NCI-H1105 (cell line): ENCODE data around the gene NECTIN4.
A peak's percentile ranks its signal among the peaks of the same experiment; 100 is the strongest.
"Not testable (repeated sequence)": the region's sequence is repeated elsewhere in the genome, so short reads cannot be mapped to it uniquely, and the experiment has no call there.

Source experiments
- DNase-seq: peaks from one replicate; lab custom pipeline; 2025; lab: John Stamatoyannopoulos, UW

Gene NECTIN4

DNA sequence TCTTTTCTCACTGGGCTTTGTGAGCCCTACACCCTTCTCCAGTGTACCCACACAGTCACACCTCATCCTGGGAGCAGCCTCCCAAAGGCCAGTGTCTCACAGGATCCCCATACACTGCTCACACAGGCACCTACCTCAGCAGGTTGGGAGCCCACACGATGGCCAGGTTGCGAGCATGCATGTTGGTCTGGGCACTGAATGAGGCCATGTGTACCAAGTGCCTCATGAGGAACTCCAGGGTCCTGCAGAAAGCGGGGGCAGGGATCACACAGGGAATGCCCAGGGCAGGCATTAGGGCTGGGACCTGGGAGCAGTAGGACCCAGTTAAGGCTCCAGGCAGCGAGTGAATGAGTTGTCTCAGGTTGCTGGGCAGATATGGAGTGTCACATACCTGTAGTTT lies 35.1 kb downstream of the NECTIN4 start:
- no peak for DNase-seq

GRCh38 chr1:161052899-161053298 lies 36.5 kb downstream of the NECTIN4 start:
- DNase-seq = no peak

GRCh38 chr1:161051219-161051618 lies 38.1 kb downstream of the NECTIN4 start:
- no peak for DNase-seq

DNA sequence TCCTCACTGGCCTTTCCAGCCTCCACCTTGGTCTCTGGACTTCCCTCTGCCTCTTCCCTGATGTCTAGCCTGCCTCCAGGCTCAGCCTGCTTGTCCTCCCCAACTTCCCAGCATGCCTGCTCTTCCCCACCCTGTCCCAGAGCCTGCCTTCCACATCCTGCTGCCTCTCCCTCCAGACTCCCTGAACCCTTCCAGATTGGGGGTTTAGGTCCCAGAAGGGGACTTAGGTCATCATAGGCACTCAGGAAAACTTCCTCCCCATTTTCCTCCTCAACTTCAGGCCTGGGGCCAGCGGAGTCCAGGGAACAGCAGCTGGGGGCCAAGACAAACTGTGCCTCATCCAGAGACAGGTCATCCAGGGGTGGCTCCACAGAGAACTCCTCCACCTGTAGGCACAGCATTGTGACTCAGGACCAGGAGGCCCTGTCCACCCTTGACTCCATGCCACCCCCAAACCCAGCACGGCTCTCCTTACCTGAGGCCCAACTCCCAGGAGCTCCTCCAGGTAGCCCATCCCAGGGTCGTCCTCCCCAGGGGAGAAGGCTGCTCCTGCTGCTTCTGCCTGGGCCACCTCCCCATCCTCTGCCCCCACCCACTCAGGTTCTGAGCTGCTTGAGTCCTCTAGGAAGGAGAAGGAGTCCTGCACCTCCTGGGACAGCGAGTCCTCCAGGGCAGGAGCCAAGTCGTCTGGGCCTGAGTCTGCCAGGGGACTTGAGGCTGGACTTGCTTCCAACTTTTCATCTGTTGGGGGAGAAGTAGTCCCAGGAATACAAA lies 40.2 kb downstream of the NECTIN4 start:
- DNase-seq = no peak

- DNase-seq = no peak
Observed at GRCh38 chr1:161047436-161048420, 41.6 kb downstream of the NECTIN4 start.

- no peak for DNase-seq
Observed at GRCh38 chr1:161046605-161047228, 42.6 kb downstream of the NECTIN4 start.

GRCh38 chr1:161045736-161046604 lies 43.4 kb downstream of the NECTIN4 start, which contains the start of gene USF1:
TSS of gene USF1 (minus strand) at chr1:161045977. CDS start at chr1:161043275, 2,702 bp downstream.
- DNase-seq = peak; percentile 92

GRCh38 chr1:161044908-161045735 lies 44.2 kb downstream of the NECTIN4 start:
- peak; percentile 8 for DNase-seq

GRCh38 chr1:161044535-161044907 lies 44.8 kb downstream of the NECTIN4 start:
- no peak for DNase-seq

DNA sequence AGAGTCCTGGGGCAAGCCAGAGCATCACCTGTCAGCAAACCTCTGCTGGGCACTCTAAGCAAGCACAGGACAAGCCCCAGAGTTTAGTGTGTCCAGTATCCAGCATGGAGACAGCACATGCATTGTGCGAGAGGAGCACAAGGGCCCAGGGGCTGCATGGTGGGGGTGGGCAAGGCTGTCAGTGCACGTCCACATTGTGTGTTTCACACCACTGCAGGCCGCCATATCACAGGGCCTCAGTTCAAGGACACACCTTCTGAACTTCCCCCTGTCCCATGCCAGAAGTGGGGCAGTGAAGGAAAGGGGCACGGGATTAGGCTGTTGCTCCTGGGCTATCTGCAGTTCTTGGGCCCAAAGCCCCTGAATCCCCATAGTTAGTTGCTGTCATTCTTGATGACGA lies 49.8 kb downstream of the NECTIN4 start:
- DNase-seq = no peak

DNA sequence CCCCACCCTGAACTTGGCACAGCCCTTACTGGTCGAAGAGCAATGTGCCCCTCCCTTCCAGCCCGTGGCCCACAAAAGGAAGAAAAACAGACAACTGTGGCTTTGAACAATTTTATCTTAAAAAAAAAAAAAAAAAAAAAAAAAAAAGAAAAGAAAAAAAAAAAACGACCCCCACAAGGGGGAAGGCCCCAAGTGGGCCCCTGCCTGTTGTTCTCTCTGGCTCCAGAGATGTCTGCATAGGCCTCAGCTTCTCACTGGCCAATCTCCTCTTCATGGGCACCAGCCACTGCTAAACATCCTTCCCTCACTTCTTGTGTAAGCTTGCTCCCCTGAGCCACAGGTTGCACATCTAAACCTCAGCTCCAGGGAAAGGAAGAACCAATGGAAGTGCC lies 50.2 kb downstream of the NECTIN4 start:
- no peak for DNase-seq

GRCh38 chr1:161038523-161039153 lies 50.7 kb downstream of the NECTIN4 start, which contains the start of gene TSTD1:
TSS of gene TSTD1 (minus strand) at chr1:161038964. CDS start at chr1:161038889, 75 bp downstream.
- peak; percentile 80 for DNase-seq

- peak; percentile 38 for DNase-seq
Observed at GRCh38 chr1:161037661-161038522, 51.5 kb downstream of the NECTIN4 start.

- DNase-seq = no peak
Observed at GRCh38 chr1:161033751-161034150, 55.6 kb downstream of the NECTIN4 start.

GRCh38 chr1:161032409-161032808 lies 56.9 kb downstream of the NECTIN4 start:
- no peak for DNase-seq

- no peak for DNase-seq
Observed at GRCh38 chr1:161031874-161032273, 57.5 kb downstream of the NECTIN4 start.

DNA sequence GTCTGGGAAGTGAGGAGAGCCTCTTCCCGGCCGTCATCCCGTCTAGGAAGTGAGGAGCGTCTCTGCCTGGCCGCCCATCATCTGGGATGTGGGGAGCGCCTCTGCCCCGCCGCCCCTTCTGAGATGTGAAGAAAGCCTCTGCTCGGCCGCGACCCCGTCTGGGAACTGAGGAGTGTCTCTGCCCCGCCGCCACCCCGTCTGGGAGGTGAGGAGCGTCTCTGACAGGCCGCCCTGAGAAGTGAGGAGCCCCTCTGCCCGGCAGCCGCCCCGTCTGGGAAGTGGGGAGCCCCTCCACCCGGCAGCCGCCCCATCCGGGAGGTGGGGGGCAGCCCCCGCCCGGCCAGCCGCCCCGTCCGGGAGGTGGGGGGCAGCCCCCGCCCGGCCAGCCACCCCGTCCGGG lies 59.9 kb downstream of the NECTIN4 start:
- not testable (repeated sequence) for DNase-seq

GRCh38 chr1:161026954-161027353 lies 62.4 kb downstream of the NECTIN4 start:
- not testable (repeated sequence) for DNase-seq

DNA sequence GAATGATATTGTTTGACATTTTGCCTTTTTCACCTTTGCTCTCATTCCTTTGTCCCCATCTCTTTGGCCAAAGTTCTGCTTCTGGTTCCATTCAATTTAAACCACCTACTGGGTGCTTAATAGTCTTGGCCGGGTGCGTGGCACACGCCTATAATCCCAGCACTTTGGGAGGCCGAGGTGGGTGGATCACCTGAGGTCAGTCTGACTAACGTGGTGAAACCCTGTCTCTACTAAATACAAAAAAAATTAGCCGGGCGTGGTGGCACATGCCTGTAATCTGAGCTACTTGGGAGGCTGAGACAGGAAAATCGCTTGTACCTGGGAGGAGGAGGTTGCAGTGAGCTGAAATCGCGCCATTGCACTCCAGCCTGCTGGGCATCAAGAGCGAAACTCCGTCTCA lies 66.9 kb downstream of the NECTIN4 start:
- not testable (repeated sequence) for DNase-seq
